MM.1S (cell line): ENCODE measurements around the gene LIN37.

Experiments used
- DNase-seq: peaks from one replicate; pipeline ENCODE4 v3.0.0-alpha.2; 2015
- H2AFZ ChIP-seq: fragments of 300-600 bp; sonication (generic); 2 replicates; pipeline ENCODE4 v1.6.0; 2016; ENCODE audit warnings: antibody characterized with exemption, low read length
- H3F3A ChIP-seq: fragments of 300-600 bp; sonication (generic); 2 replicates; pipeline ENCODE4 v1.6.1; 2016; ENCODE audit warnings: mild to moderate bottlenecking, antibody characterized with exemption, low read length, moderate library complexity, mixed read lengths; ENCODE audit not compliant: insufficient read depth
- H3K27ac ChIP-seq: fragments of 300-600 bp; sonication (generic); 2 replicates; pipeline ENCODE4 v1.5.1; 2016; ENCODE audit warnings: mild to moderate bottlenecking, low read length
- H3K27me3 ChIP-seq: fragments of 300-600 bp; sonication (generic); replicated peaks from 2 replicates; pipeline ENCODE4 v1.6.0; 2016; ENCODE audit warnings: low read length; ENCODE audit not compliant: insufficient read depth
- H3K36me3 ChIP-seq: fragments of 300-600 bp; sonication (generic); replicated peaks from 2 replicates; pipeline ENCODE4 v1.6.1; 2016; ENCODE audit warnings: mild to moderate bottlenecking, low read length, mixed read lengths; ENCODE audit not compliant: insufficient read depth
- H3K4me1 ChIP-seq: fragments of 300-600 bp; sonication (generic); 2 replicates; pipeline ENCODE4 v1.6.1; 2016; ENCODE audit warnings: low read length, mixed read lengths
- H3K4me2 ChIP-seq: fragments of 300-600 bp; sonication (generic); 2 replicates; pipeline ENCODE4 v1.6.0; 2016; ENCODE audit warnings: low read depth, low read length
- H3K4me3 ChIP-seq: fragments of 300-600 bp; sonication (generic); 2 replicates; pipeline ENCODE4 v1.5.1; 2016; ENCODE audit warnings: low read length, mixed read lengths
- H3K79me2 ChIP-seq: fragments of 300-600 bp; sonication (generic); 2 replicates; pipeline ENCODE4 v1.6.1; 2016; ENCODE audit warnings: mixed run types, low read length, mixed read lengths
- H3K9ac ChIP-seq: fragments of 300-600 bp; sonication (generic); 2 replicates; pipeline ENCODE4 v1.6.1; 2016; ENCODE audit warnings: low read length, mixed read lengths
- H3K9me2 ChIP-seq: fragments of 300-600 bp; sonication (generic); replicated peaks from 2 replicates; pipeline ENCODE4 v1.6.1; 2016; ENCODE audit warnings: mild to moderate bottlenecking, low read length, mixed read lengths; ENCODE audit not compliant: insufficient read depth
- H3K9me3 ChIP-seq: fragments of 300-600 bp; sonication (generic); replicated peaks from 2 replicates; pipeline ENCODE4 v1.6.1; 2016; ENCODE audit warnings: mild to moderate bottlenecking, low read length, mixed read lengths; ENCODE audit not compliant: insufficient read depth
- H4K20me1 ChIP-seq: fragments of 300-600 bp; sonication (generic); 2 replicates; pipeline ENCODE4 v1.6.1; 2016; ENCODE audit warnings: mild to moderate bottlenecking, low read length, moderate library complexity, mixed read lengths; ENCODE audit not compliant: insufficient read depth
- CTCF ChIP-seq: fragments of 300-600 bp; sonication (generic); IDR thresholded peaks from 2 replicates; pipeline ENCODE4 v1.5.1; 2016; ENCODE audit warnings: antibody characterized with exemption, low read length, mixed read lengths
- EZH2 ChIP-seq: fragments of 300-600 bp; sonication (generic); optimal IDR thresholded peaks from 2 replicates; pipeline ENCODE3; 2017; ENCODE audit warnings: low read depth, mild to moderate bottlenecking, antibody characterized with exemption, low read length, mixed read lengths
- EZH2phosphoT487 ChIP-seq: fragments of 300-600 bp; sonication (generic); IDR thresholded peaks from 2 replicates; pipeline ENCODE4 v1.6.1; 2018; ENCODE audit warnings: antibody characterized with exemption, low read length

LIN37 gene

GRCh38 chr19:35743640-35744429 is 4.5 kb upstream of the LIN37 start:
- DNase-seq, result no peak

GRCh38 chr19:35744430-35745327 is 3.7 kb upstream of the LIN37 start:
- no peaks in the 10 kb centered on the region for H3K36me3 ChIP-seq
- peak overlapping the region; percentile 63 for H2AFZ ChIP-seq
- no peaks in the 10 kb centered on the region for H3K27me3 ChIP-seq
- H3K79me2 ChIP-seq, result peaks cover 37% of the 10 kb centered on the region
- H3F3A ChIP-seq, result peaks cover 22% of the 10 kb centered on the region; the same call in 1 of the 2 replicates
- no peaks in the 10 kb centered on the region for H4K20me1 ChIP-seq
- H3K4me3 ChIP-seq, result peak overlapping the region; percentile 90
- H3K4me1 ChIP-seq, result peaks cover 26% of the 10 kb centered on the region
- peak; percentile 95 for DNase-seq
- H3K9ac ChIP-seq, result peak overlapping the region; percentile 84
- TF ChIP-seq EZH2, result no peak
- peak; percentile 29 for TF ChIP-seq CTCF
- peak overlapping the region; percentile 88 for H3K4me2 ChIP-seq
- H3K27ac ChIP-seq, result peak overlapping the region; percentile 90
- no peaks in the 10 kb centered on the region for H3K9me3 ChIP-seq
- H3K9me2 ChIP-seq, result no peaks in the 10 kb centered on the region

More at GRCh38 chr19:35743640-35744429, 4.5 kb upstream of the LIN37 start:
- Histone ChIP-seq H3K4me1 (peaks cover 23% of the 10 kb centered on the region), H3K79me2 (peaks cover 33% of the 10 kb centered on the region), H3K9me2 (no peaks in the 10 kb centered on the region), H3K9ac (peak overlapping the region; percentile 84; the same call in 1 of the 2 replicates), H2AFZ (no peak overlapping the region), H3K9me3 (no peaks in the 10 kb centered on the region), H3K36me3 (no peaks in the 10 kb centered on the region), H3K27me3 (no peaks in the 10 kb centered on the region), H3K4me3 (peak overlapping the region; percentile 90), H4K20me1 (no peaks in the 10 kb centered on the region), H3K4me2 (peak overlapping the region; percentile 88), H3F3A (peaks cover 26% of the 10 kb centered on the region; the same call in 1 of the 2 replicates), H3K27ac (peak overlapping the region; percentile 90; the same call in 1 of the 2 replicates)
- TF ChIP-seq CTCF (no peak), EZH2phosphoT487 (no peak), EZH2 (no peak)

GRCh38 chr19:35745328-35746086 is 2.9 kb upstream of the LIN37 start, which contains the start of the genes PSENEN and U2AF1L4:
Gene PSENEN (plus strand): TSS chr19:35745651. CDS start chr19:35745931, 280 bp downstream.
Gene U2AF1L4 (minus strand): TSS chr19:35745418. CDS start chr19:35745391, 27 bp downstream.
- H3K27ac ChIP-seq, result peak within 1 kb of the TSS; percentile 90
- H3F3A ChIP-seq, result peaks cover 22% of the 10 kb centered on the region; the same call in 1 of the 2 replicates
- H3K4me3 ChIP-seq, result peak within 1 kb of the TSS; percentile 90
- DNase-seq, result peak; percentile 99
- no peaks in the 10 kb centered on the region for H3K9me3 ChIP-seq
- no peaks in the 10 kb centered on the region for H3K36me3 ChIP-seq
- H3K9ac ChIP-seq, result peak within 1 kb of the TSS; percentile 84
- H3K4me2 ChIP-seq, result peak within 1 kb of the TSS; percentile 88
- H4K20me1 ChIP-seq, result no peaks in the 10 kb centered on the region
- H2AFZ ChIP-seq, result peak within 1 kb of the TSS; percentile 71
- H3K9me2 ChIP-seq, result no peaks in the 10 kb centered on the region
- peaks cover 40% of the 10 kb centered on the region for H3K79me2 ChIP-seq
- H3K4me1 ChIP-seq, result peaks cover 26% of the 10 kb centered on the region
- H3K27me3 ChIP-seq, result no peaks in the 10 kb centered on the region
- no peak for TF ChIP-seq CTCF
- TF ChIP-seq EZH2phosphoT487, result no peak
- no peak for TF ChIP-seq EZH2
